PC-3 (cell line): ENCODE data around the gene CLSTN1.

Source experiments
- CTCF ChIP-seq: fragments of 300-600 bp; sonication (generic); conservative IDR thresholded peaks from 2 replicates; pipeline ENCODE4 v1.5.1; 2017; ENCODE audit warnings: antibody characterized with exemption, low read depth, mild to moderate bottlenecking, low read length
- EZH2phosphoT487 ChIP-seq: fragments of 300-600 bp; sonication (generic); IDR thresholded peaks from 2 replicates; pipeline ENCODE4 v1.6.1; 2018; ENCODE audit warnings: mild to moderate bottlenecking, antibody characterized with exemption, low read length, borderline replicate concordance

DNA sequence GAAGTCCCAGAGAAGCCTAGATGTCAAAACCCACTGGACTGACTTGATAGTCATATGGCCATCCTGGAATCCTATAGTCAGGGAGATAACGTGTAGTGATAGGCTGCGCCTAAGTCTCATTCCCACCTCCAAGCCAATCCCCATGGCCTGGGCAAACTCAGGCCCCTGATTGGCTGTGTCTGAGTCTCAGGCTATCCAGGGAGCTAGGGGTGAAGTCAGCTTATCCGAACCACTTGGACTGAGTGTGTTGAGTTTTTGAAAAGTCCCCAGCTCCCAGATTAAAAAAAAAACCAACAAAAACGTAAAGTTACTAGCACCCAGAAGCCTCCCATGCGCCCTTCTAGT lies 120.6 kb downstream of the CLSTN1 start:
- no peak for TF ChIP-seq CTCF
- TF ChIP-seq EZH2phosphoT487: no peak
